Urothelium cell line (cell line): ENCODE measurements around the gene DCTD.

Source experiments
- DNase-seq: peaks from one replicate; pipeline ENCODE4 v3.0.0; 2011; ENCODE audit warnings: low spot score, mixed read lengths
- FAIRE-seq: peaks from 2 replicates; lab custom pipeline; 2011; peaks lifted over from hg19 to GRCh38; lab: Jason Lieb, UNC

Gene DCTD

DNA sequence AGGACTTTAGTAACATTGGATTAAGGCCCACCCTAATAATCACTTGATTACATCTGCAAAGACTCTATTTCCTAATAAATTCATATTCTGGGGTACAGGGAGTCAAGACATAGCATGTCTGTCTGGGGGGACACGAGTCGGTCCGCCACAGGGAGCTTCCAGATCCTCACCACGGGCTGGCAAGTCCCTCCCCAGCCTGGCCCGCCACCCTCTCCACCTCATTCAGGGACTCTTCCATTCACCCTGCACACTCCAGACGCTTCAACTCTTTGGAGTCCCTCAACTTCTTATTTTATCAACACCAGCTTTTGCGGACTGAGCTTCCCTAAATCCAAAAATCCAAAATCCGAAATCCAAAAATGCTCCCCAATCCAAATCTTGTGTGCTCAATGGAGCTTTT, 71.2 kb downstream of the DCTD start:
- FAIRE-seq: no peak
- no peak for DNase-seq

DNA sequence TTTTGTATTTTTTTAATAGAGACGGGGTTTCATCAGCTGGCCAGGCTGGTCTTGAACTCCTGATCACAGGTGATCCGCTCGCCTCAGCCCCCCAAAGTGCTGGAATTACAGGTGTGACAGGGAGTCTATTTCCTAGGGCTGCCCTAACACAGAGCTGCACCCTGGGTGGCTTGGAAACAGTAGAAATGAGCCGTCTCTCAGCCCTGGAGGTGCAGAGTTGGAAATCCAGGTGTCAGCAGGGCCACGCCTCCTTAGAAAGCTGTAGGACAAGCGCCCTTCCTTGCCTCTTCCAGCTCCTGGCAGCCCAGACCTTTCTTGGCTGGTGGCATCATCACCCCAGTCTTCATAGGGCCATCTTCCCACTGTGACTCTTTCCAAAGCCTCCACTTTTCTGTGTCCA, 71.6 kb downstream of the DCTD start:
- FAIRE-seq: no peak
- no peak for DNase-seq

DNA sequence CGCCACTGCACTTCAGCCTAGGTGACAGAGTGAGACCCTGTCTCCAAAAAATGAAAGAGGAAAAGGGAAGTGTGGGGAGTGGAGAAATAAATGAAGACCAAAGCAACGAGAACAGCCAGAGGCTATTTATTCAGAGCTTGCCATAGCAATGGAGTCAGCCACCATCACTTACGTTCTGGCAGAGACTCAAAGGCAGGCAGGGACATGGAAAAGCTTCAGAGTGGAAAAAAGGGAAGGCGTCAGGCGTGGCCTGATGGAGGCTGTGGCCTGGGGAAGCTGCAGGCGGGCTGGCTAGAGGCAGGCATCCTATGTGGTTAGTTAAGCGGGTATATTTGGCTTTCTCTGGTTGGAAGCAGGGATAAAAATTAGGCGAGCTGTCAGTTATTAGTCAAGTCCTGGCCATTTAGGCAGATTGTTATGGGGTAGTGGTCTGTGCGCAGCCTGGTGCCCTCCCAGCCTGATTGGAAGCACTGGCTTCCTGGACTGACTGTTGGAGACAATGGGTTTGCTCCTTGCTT, 73.3 kb downstream of the DCTD start:
- DNase-seq (no peak), FAIRE-seq (no peak)

DNA sequence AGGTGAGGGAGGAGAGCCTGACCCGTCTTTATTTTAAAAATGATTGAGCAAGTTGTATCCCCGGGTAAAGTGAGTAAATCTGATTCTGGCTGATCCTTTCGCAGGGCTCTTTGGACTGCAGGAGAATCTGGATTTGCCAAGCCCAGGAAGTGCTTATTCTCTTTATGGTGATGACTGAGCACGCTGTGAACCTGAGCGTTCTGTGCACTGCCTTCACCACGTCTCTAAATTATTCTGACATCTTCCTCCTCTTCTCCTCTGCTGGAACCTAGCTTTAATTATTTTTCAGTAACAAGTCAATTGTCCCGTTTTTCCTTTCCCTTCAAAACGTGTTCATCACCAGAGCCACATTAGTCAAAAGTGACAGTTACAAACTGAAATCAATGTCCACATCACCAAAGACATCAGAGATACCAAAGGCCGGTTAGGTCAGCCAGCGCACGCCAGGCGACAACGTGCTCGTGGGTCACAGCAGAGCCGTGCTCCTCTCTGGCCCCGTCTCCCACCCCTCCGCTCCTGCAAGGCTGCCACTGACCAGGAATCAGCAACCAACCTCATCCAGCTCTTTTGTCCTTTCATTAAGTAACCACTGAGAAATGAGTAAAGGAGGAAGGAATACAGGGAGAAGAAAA, 74.3 kb downstream of the DCTD start:
- no peak for DNase-seq
- FAIRE-seq: no peak

DNA sequence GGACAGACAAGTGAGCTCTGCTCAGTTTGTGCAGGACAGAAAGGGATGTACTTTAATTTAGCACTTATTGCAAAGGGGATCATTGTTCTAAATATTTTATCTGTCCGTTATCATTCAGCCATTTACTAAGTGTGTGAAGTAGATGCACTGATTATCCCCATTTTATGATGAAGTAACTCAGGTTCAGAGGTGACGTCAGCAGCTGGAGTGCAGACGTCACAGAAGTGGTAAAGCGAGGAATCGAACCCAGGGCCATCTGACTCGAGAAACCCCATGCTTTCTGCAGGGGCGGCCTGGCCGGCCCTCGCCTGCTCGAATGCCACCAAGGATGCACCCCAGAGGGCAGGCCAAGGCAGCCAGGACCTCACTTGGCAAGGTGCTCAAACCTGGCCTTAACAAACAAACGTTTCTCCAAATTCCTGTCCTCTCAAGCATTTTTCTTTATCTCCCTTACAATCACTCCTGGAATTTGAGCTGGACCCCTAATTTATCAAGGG, 75.0 kb downstream of the DCTD start:
- DNase-seq (no peak), FAIRE-seq (no peak)

DNA sequence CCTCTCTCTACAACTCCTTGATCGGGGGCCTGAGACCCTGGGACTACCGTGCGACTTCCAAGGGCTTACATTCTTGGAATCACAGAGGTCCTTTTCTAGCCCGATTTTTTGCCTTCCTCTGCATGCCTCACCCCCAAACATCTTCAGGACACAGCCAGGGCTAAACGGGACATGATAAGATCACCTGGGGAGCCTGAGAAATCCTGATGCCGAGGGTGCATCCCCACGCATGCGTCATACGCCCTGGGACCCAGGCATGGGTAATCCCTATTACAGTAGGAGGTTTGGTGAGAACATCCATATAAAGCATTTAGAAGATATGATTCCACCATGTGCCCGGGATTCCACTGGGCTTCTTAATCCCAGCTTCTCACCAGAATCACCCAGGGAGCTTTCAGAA, 77.1 kb downstream of the DCTD start:
- FAIRE-seq: no peak
- DNase-seq: no peak
